Endothelial cell of umbilical vein (primary cell): Measurements from ENCODE around the gene CTSA. TPM values are rescaled to one million over a fixed set of nuclear protein-coding genes. Genes with fewer than 3 reads are reported as not detected.

ENCODE experiments used
- BruUV-seq: library from RNA; stranded (reverse); fragments of 400-500 nt; replicated peaks from 2 replicates; lab custom pipeline; 2021; lab: Mats Ljungman, UMichigan
- CTCF ChIA-PET: fragments of 300-600, 350-600 bp; sonication (Branson Sonifier 250); formaldehyde crosslinking; loops from one replicate; lab custom pipeline; 2021; ENCODE audit warnings: antibody characterized with exemption, inconsistent platforms; lab: Charles Lee
- POLR2A ChIA-PET: fragments of 300-600, 350-600 bp; sonication (Branson Sonifier 250); formaldehyde crosslinking; loops from one replicate; lab custom pipeline; 2021; ENCODE audit warnings: antibody characterized with exemption, inconsistent platforms; lab: Charles Lee
- DNase-seq: peaks from one replicate; pipeline ENCODE4 v3.0.0-alpha.2; 2011; ENCODE audit warnings: low read depth, low spot score
- FAIRE-seq: peaks from 2 replicates; lab custom pipeline; 2011; peaks lifted over from hg19 to GRCh38; lab: Jason Lieb, UNC
- H2AFZ ChIP-seq: 2 replicates; pipeline ENCODE4 v1.6.0; 2012; ENCODE audit warnings: low read depth, low read length, control low read depth, inconsistent platforms
- H3K27ac ChIP-seq: 2 replicates; pipeline ENCODE4 v1.5.1; 2011; ENCODE audit warnings: low read depth, mild to moderate bottlenecking, control low read depth, low read length, moderate library complexity; ENCODE audit not compliant: insufficient read depth
- H3K27me3 ChIP-seq, 2 experiments: 2 replicates each; pipeline versions ENCODE4 v1.6.0 to v1.6.1; 2011; ENCODE audit warnings: low read length in 2 of 2, mixed read lengths in 1 of 2; ENCODE audit not compliant: control insufficient read depth in 2 of 2, insufficient read depth in 2 of 2
- H3K36me3 ChIP-seq, 2 experiments: 2 replicates in 1 of 2; 3 replicates in 1 of 2; pipeline ENCODE4 v1.5.1; 2011; ENCODE audit warnings: low read length in 2 of 2, mild to moderate bottlenecking in 1 of 2, moderate library complexity in 1 of 2; ENCODE audit not compliant: control insufficient read depth in 2 of 2, insufficient read depth in 2 of 2; ENCODE audit errors: extremely low read depth in 1 of 2
- H3K4me1 ChIP-seq: 3 replicates; pipeline ENCODE4 v1.5.1; 2011; ENCODE audit warnings: mild to moderate bottlenecking, low read length; ENCODE audit not compliant: control insufficient read depth, insufficient read depth; ENCODE audit errors: extremely low read depth
- H3K4me2 ChIP-seq: 2 replicates; pipeline ENCODE4 v1.6.1; 2011; ENCODE audit warnings: low read length, control low read depth, mixed read lengths; ENCODE audit not compliant: insufficient read depth
- H3K4me3 ChIP-seq, 3 experiments: fragments of 200-600 bp in 1 of 3; sonication (generic), shearing (Covaris generic) in 1 of 3; replicated peaks in 1 of 3; 2 replicates each; pipeline ENCODE4 v1.5.1; 2011 to 2016; ENCODE audit warnings: control low read depth in 3 of 3, low read length in 3 of 3, mild to moderate bottlenecking in 2 of 3, inconsistent platforms in 1 of 3, low read depth in 1 of 3, moderate library complexity in 1 of 3; ENCODE audit not compliant: insufficient read depth in 1 of 3
- H3K79me2 ChIP-seq: 2 replicates; pipeline ENCODE4 v1.6.0; 2012; ENCODE audit warnings: low read length, inconsistent platforms; ENCODE audit not compliant: control insufficient read depth, insufficient read depth
- H3K9ac ChIP-seq: replicated peaks from 2 replicates; pipeline ENCODE3; 2011; ENCODE audit warnings: low read length, control low read depth; ENCODE audit not compliant: insufficient read depth; ENCODE audit errors: extremely low read depth
- H3K9me1 ChIP-seq: replicated peaks from 3 replicates; pipeline ENCODE4 v1.6.0; 2011; ENCODE audit warnings: mild to moderate bottlenecking, low read length; ENCODE audit not compliant: control insufficient read depth, insufficient read depth; ENCODE audit errors: extremely low read depth
- H3K9me3 ChIP-seq: replicated peaks from 2 replicates; pipeline ENCODE4 v1.5.1; 2012; ENCODE audit warnings: low read length, inconsistent platforms; ENCODE audit not compliant: control insufficient read depth, insufficient read depth
- H4K20me1 ChIP-seq: replicated peaks from 2 replicates; pipeline ENCODE3; 2011; ENCODE audit warnings: mild to moderate bottlenecking, low read length; ENCODE audit not compliant: control insufficient read depth, insufficient read depth; ENCODE audit errors: extremely low read depth
- EZH2 ChIP-seq: IDR thresholded peaks from 2 replicates; pipeline ENCODE4 v1.6.1; 2012; ENCODE audit warnings: borderline replicate concordance, low read depth, mild to moderate bottlenecking, moderate library complexity, low read length, inconsistent platforms; ENCODE audit not compliant: severe bottlenecking
- GATA2 ChIP-seq: IDR thresholded peaks from 2 replicates; pipeline ENCODE4 v1.7.0; 2011; ENCODE audit warnings: low read depth, mild to moderate bottlenecking, moderate library complexity, mixed read lengths, low read length; ENCODE audit not compliant: insufficient read length, insufficient read depth
- dilution Hi-C: fragments of 300-500 bp; cut with MboI; formaldehyde crosslinking; loops from one replicate; pipeline ENCODE4 v1.15.0; 2019; ENCODE audit warnings: low sequenced_read_pairs; ENCODE audit not compliant: extremely low pct_ligation_motif_present
- intact Hi-C: fragments of 100-400 bp; cut with micrococcal nuclease; formaldehyde crosslinking; loops from one replicate; pipeline ENCODE4 v1.10.0; 2022
- polyA plus RNA-seq, 4 experiments: library from polyadenylated mRNA; depleted of rRNA in 3 of 4; stranded (reverse) in 3 of 4; unstranded in 1 of 4; fragments of >200 nt; gene quantifications; 2 replicates each; pipeline versions ENCODE4 v1.2.1 to v1.2.3, GENCODE V29; 2011 to 2012; ENCODE audit warnings: missing spikeins in 1 of 4
- total RNA-seq: library from RNA; stranded (reverse); gene quantifications from 2 replicates; pipeline ENCODE4 v1.2.3, GENCODE V29; 2021
- TF ChIP-seq, protein P1 (sequence below): IDR thresholded peaks from 2 replicates; pipeline ENCODE4 v1.6.1; 2011; ENCODE audit not compliant: insufficient read depth, insufficient read length
- TF ChIP-seq, protein P2 (sequence below), 2 donors: IDR thresholded peaks; 1 replicate in 1 of 2; 2 replicates in 1 of 2; pipeline ENCODE4 v1.5.1; 2011; ENCODE audit warnings: low read length in 2 of 2, mild to moderate bottlenecking in 2 of 2, moderate library complexity in 2 of 2, control low read depth in 1 of 2, inconsistent platforms in 1 of 2, low read depth in 1 of 2; ENCODE audit not compliant: insufficient read depth in 1 of 2; ENCODE audit errors: extremely low read depth in 1 of 2

The CTSA gene
- total and polyA plus RNA-seq, 2 donors (not counting 3 experiments of a cell fraction or from before 2014, with no cell fraction given) = 169 to 409 TPM

DNA sequence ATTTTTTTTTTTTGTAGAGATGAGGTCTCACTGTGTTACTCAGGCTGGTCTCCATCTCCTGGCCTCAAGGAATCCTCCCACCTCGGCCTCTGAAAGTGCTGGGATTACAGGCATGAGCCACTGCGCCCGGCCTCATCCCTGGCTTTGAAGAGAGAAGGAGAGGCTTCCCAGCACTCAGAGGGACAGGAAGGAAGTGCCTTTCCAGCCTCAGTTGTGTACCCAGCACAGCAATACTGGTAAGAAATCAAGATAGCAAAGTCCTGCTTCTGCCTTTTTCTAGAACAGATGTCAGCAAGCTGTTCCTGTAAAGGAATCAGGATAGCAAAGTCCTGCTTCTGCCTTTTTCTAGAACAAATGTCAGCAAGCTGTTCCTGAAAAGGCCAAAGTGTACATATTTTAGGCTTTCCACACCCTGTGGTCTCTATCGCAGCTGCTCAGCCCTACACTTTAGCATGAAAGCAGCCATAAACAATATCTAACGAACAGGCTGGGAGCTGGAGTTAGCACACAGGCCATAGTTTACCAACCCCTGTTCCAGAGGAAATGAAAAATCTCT lies 27.1 kb downstream of the CTSA start:
- H3K9me1 ChIP-seq = no peaks in the 10 kb centered on the region

More for the DNA sequence above, 27.1 kb downstream of the CTSA start:
- Histone ChIP-seq H2AFZ (peak overlapping the region; percentile 93), H4K20me1 (no peaks in the 10 kb centered on the region), H3K9me3 (no peaks in the 10 kb centered on the region), H3K9ac (no peak overlapping the region), H3K27ac (no peak overlapping the region), H3K36me3 (no peaks in the 10 kb centered on the region), H3K4me1 (peaks cover 26% of the 10 kb centered on the region), H3K4me3 (no peak overlapping the region), H3K79me2 (no peaks in the 10 kb centered on the region), H3K4me2 (no peak overlapping the region), H3K27me3 (no peaks in the 10 kb centered on the region)
- TF ChIP-seq, protein P1, sequence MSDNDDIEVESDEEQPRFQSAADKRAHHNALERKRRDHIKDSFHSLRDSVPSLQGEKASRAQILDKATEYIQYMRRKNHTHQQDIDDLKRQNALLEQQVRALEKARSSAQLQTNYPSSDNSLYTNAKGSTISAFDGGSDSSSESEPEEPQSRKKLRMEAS = no peak
- TF ChIP-seq EZH2 (no peak), GATA2 (no peak)
- TF ChIP-seq, protein P2, sequence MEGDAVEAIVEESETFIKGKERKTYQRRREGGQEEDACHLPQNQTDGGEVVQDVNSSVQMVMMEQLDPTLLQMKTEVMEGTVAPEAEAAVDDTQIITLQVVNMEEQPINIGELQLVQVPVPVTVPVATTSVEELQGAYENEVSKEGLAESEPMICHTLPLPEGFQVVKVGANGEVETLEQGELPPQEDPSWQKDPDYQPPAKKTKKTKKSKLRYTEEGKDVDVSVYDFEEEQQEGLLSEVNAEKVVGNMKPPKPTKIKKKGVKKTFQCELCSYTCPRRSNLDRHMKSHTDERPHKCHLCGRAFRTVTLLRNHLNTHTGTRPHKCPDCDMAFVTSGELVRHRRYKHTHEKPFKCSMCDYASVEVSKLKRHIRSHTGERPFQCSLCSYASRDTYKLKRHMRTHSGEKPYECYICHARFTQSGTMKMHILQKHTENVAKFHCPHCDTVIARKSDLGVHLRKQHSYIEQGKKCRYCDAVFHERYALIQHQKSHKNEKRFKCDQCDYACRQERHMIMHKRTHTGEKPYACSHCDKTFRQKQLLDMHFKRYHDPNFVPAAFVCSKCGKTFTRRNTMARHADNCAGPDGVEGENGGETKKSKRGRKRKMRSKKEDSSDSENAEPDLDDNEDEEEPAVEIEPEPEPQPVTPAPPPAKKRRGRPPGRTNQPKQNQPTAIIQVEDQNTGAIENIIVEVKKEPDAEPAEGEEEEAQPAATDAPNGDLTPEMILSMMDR (IDR thresholded peaks at IDR 0.05; ENCODE audit: extremely low read depth in 1 of 2, insufficient read depth in 1 of 2, low read depth in 1 of 2, low read length in 2 of 2) = no peak
- FAIRE-seq (peak; percentile 28), DNase-seq (peak; percentile 33)
- CTCF ChIA-PET = interaction anchor here (1.8 to 2.8 kb wide), 2 partner anchors 10 to 16 kb away, joined by 6 to 19 read pairs; partner anchors contain the start of gene PCIF1
- BruUV-seq = no TSS peak
- intact Hi-C loops (loop anchor here (10.0 kb wide), 1 partner anchor 573 kb away; the partner anchor contains the start of gene SDC4), dilution Hi-C loops (no loop called here)
- POLR2A ChIA-PET = no interaction called here
